GM23338 (cell line): Measurements from ENCODE around the gene RMC1.

ENCODE experiments used
- CREB1 ChIP-seq: fragments of 250-450 bp; sonication (Bioruptor Pico); IDR thresholded peaks from 2 replicates; pipeline ENCODE4 v1.5.0; 2020; ENCODE audit warnings: low read depth, mild to moderate bottlenecking, moderate library complexity
- EZH2 ChIP-seq: fragments of 200-600 bp; sonication (generic); IDR thresholded peaks from one replicate; pipeline ENCODE4 v1.8.0; 2017; ENCODE audit warnings: antibody characterized with exemption, mild to moderate bottlenecking, low read depth; ENCODE audit not compliant: unreplicated experiment
- EZH2phosphoT487 ChIP-seq: fragments of 200-600 bp; sonication (generic); IDR thresholded peaks from one replicate; pipeline ENCODE4 v1.8.1; 2018; ENCODE audit warnings: antibody characterized with exemption; ENCODE audit not compliant: unreplicated experiment
- NANOG ChIP-seq: IDR thresholded peaks from 2 replicates; pipeline ENCODE4 v1.6.1; 2016; ENCODE audit warnings: antibody characterized with exemption, borderline replicate concordance
- POLR2AphosphoS5 ChIP-seq: IDR thresholded peaks from 2 replicates; pipeline ENCODE4 v1.6.1; 2016; ENCODE audit warnings: antibody characterized with exemption, low read depth
- REST ChIP-seq: IDR thresholded peaks from one replicate; pipeline ENCODE4 v1.6.1; 2018; ENCODE audit warnings: antibody characterized with exemption; ENCODE audit not compliant: unreplicated experiment
- ZNF114 ChIP-seq: fragments of 250-450 bp; sonication (Bioruptor Pico); IDR thresholded peaks from 2 replicates; pipeline ENCODE4 v1.5.0; 2020; ENCODE audit warnings: mild to moderate bottlenecking, moderate library complexity
- TF ChIP-seq, protein P1 (sequence below), 2 experiments: fragments of 200-600 bp in 1 of 2; sonication (generic) in 1 of 2; conservative IDR thresholded peaks; 2 replicates each; pipeline versions ENCODE4 v1.5.1 to v1.6.1; 2016 to 2017; ENCODE audit warnings: antibody characterized with exemption in 2 of 2, low read depth in 2 of 2, mild to moderate bottlenecking in 2 of 2, moderate library complexity in 1 of 2

DNA sequence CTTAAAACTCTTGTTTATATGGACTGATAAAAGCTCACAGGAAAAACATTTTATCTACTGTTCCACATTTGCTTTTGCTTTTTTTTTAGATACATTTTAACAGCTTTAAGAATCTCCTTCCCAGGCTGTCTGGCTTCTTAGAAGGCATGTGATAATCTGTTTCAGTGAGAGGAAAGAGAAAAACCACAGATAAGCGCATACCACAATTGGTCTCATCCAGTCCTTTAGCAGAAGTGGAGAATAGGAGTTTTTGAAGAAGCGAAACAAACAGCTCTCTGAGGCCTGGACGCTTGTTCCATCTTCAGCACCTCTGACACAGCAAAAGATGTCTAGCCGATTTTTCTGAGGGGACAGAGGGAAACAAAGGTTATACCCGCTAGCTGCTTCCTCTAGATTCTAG lies 37.6 kb downstream of the RMC1 start:
- TF ChIP-seq, protein P1, sequence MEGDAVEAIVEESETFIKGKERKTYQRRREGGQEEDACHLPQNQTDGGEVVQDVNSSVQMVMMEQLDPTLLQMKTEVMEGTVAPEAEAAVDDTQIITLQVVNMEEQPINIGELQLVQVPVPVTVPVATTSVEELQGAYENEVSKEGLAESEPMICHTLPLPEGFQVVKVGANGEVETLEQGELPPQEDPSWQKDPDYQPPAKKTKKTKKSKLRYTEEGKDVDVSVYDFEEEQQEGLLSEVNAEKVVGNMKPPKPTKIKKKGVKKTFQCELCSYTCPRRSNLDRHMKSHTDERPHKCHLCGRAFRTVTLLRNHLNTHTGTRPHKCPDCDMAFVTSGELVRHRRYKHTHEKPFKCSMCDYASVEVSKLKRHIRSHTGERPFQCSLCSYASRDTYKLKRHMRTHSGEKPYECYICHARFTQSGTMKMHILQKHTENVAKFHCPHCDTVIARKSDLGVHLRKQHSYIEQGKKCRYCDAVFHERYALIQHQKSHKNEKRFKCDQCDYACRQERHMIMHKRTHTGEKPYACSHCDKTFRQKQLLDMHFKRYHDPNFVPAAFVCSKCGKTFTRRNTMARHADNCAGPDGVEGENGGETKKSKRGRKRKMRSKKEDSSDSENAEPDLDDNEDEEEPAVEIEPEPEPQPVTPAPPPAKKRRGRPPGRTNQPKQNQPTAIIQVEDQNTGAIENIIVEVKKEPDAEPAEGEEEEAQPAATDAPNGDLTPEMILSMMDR (conservative IDR thresholded peaks at IDR 0.05; ENCODE audit: low read depth in 2 of 2): no peak
- TF ChIP-seq POLR2AphosphoS5 (no peak), EZH2phosphoT487 (no peak), NANOG (no peak), REST (no peak), EZH2 (no peak), ZNF114 (CRISPR knock-in tag) (no peak), CREB1 (no peak)
